ENCODE results near the gene CDK19.

- TF ChIP-seq POLR2A (IDR thresholded peaks at IDR 0.05; ENCODE audit: low read length) (no peak), GATA1 (IDR thresholded peaks at IDR 0.05; ENCODE audit: low read depth, low read length) (no peak)
These were observed 13.1 kb upstream of the CDK19 start for GRCh38 chr6:110828396-110828795.

Data from erythroblast (primary cell).